GM21576 (cell line): ENCODE results near the gene LYPD3.
"Not testable (repeated sequence)": the region's sequence is repeated elsewhere in the genome, so short reads cannot be mapped to it uniquely, and the experiment has no call there.

Experiments
- ATAC-seq: cut with Tn5 transposase; IDR thresholded peaks from one replicate; pipeline ENCODE4 v1.9.1; 2021; ENCODE audit warnings: mild to moderate bottlenecking, moderate library complexity; ENCODE audit not compliant: unreplicated experiment

Gene LYPD3

GRCh38 chr19:43465468-43466120 is at the start of gene LYPD3:
TSS of gene LYPD3 (minus strand) at chr19:43465608. CDS start at chr19:43465571, 37 bp downstream.
- no peak for ATAC-seq

DNA sequence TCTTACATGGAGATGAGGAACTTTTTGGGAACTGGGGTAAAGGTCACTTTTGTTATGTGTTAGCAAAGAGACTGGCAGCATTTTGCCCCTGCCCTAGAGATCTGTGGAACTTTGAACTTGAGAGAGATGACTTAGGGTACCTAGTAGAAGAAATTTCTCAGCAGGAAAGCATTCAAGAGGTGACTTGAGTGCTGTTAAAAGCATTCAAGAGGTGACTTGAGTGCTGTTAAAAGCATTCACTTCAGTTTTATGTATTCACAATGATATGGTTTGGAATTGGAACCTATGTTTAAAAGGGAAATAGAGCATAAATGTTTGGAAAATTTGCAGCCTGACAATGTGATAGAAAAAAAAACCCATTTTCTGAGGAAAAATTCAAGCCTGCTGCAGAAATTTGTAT is 47.0 kb upstream of the LYPD3 start:
- ATAC-seq: not testable (repeated sequence)

DNA sequence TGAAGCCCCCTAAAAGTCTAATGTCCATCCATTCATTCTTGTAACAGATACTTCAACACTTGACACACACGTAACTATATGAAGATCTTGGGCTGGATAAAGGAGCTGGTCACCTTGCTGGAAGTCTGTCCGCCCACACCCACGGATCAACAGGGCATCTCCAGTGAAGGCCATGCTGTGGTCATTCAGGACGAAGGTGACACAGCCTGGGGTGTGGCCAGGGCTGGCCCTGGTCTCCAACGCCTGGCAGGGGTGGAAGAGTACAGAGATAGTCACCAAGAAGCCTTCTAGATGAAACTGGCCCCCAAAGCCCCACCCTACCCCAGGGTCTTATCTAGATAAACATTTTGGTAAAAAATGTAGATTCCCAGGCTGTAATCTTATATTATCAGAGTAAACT is 45.9 kb upstream of the LYPD3 start:
- ATAC-seq: no peak

GRCh38 chr19:43510713-43511112 is 45.3 kb upstream of the LYPD3 start:
- ATAC-seq: no peak

- ATAC-seq: no peak
These were observed 42.5 kb upstream of the LYPD3 start for GRCh38 chr19:43507880-43508279.

GRCh38 chr19:43506629-43507028 is 41.2 kb upstream of the LYPD3 start:
- ATAC-seq: no peak

- no peak for ATAC-seq
These were observed 40.5 kb upstream of the LYPD3 start for GRCh38 chr19:43505941-43506340.

DNA sequence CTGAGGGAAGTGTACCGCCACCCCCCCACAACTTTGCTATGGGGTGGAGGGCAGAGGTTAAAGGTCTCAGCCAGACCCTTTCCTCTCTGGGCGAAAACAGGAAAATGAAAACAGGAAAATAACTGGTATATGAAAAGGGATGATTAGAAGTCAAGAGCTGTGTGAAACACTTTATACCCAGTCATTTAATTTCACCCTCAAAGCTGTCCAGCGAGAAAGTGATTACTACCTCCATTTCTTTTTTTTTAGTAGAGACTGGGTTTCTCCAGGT is 39.7 kb upstream of the LYPD3 start:
- no peak for ATAC-seq

- peak; percentile 22 for ATAC-seq
These were observed 39.2 kb upstream of the LYPD3 start, which contains the start of gene PHLDB3 for GRCh38 chr19:43504426-43505185. TSS of gene PHLDB3 (minus strand) at chr19:43504746. CDS start at chr19:43504118, 628 bp downstream.

- peak; percentile 73 for ATAC-seq
These were observed 38.4 kb upstream of the LYPD3 start for GRCh38 chr19:43503501-43504425.

GRCh38 chr19:43502419-43502976 is 37.1 kb upstream of the LYPD3 start:
- no peak for ATAC-seq

DNA sequence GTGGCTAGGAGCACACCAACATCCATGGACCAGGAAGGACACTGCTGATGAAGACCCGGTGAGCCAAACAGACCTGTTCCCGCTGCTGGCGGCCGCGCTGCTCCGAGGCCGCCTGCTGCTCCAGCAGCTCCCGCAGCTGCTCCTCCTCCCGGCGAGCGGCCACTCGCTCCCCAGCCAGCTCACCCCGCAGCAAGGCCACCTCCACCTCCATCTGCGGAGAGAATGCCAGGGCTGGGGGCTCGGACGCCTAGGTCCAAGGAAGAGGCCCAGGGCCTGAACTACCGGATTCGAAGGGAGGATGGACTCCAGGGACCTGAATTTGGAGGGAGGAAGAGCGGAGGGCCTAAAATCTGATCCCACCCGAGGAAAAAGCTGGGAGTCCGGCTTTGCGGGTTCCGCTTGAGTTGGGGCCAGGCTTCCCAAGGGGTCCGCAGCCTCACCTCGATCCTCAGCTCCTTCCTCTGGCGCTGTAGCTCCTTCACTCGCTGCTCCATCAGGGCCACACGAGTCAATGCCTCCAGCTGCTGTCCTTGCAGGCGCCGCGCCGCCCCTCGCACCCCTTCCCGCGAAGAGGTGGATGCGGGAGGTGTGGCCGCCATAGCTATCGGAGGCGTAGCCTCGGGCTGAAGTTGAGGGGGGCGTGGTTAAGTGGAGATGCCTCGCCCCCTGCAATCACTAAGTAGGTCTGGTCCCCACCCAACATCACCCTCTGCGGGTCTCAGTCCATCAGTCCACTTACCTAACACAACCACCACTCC is 36.4 kb upstream of the LYPD3 start:
- no peak for ATAC-seq

DNA sequence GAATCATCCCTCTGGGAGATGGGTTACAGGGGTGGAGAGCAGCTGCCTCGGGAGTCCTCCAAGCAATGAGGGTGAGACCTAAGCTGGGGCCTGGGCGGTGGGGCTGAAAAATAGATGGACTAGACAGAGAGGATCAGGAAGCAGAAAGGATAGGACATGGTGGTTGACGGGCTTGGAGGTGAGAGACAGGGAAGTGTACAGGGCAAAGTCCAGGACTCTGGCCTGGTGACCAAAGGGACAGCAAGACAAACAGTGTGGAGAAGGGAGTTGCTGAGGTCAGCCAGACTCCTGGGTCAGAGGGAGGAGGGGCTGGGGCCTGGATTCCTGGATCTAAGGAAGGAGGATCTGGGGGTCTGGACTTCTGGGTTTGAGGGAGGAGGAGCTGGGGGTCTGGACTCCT is 33.6 kb upstream of the LYPD3 start:
- no peak for ATAC-seq

DNA sequence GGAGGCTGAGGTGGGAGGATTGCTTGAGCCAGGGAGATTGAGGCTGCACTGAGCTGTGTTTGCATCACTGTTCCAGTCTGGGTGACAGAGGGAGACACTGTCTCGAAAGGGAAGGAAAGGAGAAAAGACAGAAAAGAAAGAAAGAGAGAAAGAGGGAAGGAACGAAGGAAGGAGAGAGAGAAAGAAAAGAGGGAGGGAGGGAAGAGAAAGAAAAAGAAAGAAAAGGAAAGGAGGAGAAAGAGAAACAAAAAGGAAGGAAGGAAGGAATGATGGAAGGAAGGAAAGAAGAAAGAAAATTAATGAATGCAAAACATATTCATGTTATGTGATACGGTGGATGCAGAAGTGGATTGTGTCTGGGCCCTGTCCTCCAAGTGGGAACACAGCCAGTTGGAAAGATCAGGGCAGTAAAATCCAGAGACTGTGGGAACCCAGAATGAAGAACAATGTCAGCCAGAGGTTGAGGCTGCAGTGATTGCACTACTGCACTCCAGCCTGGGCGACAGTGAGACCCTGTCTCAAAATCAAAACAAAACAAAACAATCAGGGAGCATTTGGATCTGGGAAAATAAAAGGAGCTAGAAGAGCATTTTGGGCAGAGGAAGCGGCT is 32.9 kb upstream of the LYPD3 start:
- no peak for ATAC-seq

DNA sequence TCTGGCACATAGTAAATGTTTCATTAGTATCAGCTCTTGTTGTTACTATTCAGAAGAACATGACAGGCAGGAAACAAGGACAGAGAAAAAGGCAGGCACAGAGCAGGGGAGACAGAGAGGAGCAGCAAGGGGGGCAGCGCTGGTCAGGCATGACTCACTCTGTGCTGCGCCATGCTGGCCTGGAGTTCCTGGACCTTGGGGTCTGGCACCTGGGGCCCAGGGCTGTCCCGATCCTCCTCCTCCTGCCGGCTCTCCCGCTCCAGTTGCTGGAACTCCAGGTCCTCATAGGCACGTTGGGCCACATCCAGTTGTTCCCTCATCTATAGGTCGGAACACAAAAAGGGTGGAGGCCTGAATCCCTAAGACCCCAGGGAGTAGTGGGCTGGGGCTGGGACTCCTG is 31.6 kb upstream of the LYPD3 start:
- no peak for ATAC-seq

- no peak for ATAC-seq
These were observed 29.7 kb upstream of the LYPD3 start for GRCh38 chr19:43495082-43495481.

- ATAC-seq: no peak
These were observed 25.4 kb upstream of the LYPD3 start for GRCh38 chr19:43490759-43491158.

GRCh38 chr19:43489979-43490599 is 24.7 kb upstream of the LYPD3 start:
- ATAC-seq: no peak

- no peak for ATAC-seq
These were observed 23.9 kb upstream of the LYPD3 start for GRCh38 chr19:43489310-43489709.

DNA sequence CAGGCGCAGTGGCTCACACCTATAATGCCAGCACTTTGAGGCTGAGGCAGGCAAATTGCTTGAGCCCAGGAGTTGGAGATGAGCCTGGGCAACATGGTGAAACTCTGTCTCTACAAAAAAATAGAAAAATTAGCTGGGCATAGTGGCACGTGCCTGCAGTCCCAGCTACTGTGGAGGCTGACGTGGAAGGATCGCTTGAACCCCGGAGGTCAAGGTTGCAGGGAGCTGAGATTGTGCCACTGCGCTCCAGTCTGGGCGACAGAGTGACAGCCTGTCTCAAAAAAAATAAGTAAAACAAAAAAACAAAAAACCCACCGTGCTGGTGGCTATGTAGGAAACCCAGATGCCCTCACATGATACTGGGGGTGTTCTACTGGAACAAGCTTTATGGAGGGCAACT is 22.8 kb upstream of the LYPD3 start:
- no peak for ATAC-seq
